ENCODE results near the gene RAP1GAP2.

Gene RAP1GAP2

DNA sequence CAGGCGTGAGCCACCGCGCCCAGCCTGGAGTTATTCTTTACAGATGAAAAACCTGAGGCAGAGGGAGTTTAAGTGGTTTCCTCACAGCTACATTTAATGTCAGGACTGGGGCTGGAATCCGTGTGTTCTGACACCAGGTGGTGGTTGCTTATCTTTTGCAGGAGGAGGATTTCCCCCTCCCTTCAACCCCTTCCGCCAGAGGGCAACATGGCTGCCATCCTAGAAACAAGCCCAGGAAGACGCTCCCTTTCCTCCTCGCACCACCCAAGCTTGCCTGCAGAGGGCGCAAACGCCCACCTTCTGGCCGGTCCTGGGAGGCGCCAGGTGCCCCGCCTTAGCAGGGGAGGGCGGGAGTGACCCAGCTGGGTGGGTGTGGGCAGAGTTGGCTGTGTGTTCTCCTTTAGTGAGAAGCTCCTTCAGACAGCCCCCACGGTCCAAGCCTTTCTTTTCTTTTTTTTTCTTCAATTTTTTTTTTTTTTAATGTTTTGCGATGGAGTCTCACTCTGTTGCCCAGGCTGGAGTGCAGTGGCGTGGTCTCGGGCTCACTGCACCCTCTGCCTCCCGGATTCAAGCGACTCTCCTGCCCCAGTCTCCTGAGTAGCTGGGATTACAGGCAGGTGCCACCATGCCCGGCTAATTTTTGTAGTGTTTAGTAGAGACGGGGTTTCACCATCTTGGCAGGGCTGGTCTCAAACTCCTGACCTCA, 9.9 kb upstream of the RAP1GAP2 start:
- DNase-seq = peak; percentile 91

DNA sequence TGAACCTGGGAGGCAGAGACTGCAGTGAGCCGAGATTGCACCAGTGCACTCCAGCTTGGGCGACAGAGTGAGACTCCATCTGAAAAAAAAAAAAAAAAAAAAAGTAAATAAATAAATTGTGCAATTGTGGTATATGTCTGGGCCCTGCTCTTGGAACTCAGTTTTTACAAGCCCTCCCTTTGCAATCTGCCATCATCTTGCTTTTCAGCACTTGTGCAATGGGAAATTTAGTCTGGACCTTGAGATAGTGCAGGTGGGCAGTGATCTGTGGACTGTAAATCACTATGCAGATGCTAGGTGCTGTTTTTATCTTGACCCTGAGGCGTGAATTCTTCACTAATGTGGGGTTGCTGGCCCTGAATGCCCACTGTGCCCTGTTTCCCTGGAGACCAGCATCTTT, 6.5 kb upstream of the RAP1GAP2 start:
- no peak for DNase-seq

DNA sequence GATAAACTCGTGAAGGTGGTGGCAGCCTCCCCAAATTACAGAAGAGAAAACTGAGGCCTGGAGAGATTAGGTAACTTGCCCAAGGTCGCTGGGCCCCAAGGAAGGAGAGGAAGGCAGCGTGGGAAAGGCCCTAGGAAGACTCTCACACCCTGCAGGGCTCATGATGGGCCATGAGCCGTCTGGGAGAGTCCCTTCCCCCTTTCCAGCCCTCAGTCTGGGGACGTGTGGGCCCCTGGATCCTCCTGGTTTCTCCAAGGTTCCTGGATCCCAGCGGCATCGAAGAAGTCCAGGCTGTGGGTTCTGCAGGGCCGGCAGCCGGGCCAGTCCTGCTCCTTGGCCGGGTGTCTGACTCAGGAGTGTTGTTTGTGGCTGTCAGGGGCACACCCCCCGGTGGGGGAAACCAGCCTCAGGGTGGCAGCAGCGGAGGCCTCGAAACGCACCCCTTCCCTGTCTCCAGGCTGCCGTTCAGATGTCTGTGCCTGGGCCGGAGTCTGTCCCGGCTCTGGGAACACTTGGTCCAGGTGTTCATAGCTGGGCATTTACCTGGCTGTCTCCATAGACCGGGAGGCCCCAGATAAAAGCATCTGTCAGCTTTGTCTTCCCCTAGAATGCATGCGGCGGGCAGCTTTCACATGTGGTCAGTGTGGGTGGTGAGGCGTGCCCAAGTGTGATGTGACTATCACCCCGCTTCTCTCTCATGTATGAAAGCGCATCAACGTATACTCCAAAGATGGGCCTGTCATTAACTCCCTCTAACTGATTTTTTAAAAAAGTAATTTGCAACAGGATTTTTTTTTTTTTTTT, 3.7 kb upstream of the RAP1GAP2 start:
- DNase-seq = peak; percentile 76

DNA sequence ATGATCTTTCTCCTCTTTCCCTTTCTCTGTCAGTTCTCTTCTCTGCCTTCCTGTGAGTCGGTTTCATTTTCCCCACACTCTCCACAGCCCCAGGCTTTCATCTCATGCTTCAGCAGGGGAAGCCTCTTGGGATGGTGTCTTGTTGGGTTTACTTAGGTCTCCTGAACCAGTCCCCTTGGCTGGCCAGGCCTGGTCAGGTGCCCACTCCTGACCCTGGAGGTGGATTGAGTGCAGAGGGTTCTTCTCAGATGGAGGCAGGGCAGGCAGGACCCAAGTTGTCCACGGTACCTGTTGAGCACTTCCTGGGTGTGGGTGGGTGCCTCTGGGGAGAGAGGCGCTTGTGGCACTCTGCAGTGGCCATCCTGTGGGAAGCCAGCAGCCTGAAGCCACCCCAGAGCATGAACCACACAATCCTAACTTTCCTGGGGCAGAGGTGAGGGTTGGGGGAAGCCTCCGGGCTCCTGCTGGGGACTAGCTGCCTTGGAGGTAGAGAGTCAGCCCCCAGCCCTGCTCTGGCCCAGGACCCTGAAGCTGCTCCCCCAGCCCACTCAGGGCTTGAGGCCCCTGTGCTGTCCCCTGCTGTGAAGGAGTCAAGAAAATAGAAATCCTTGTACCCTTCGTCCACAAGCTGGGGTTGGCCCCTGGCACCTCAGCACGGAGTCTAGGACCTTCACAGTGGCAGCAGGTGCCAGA, 2.0 kb upstream of the RAP1GAP2 start:
- DNase-seq = no peak

DNA sequence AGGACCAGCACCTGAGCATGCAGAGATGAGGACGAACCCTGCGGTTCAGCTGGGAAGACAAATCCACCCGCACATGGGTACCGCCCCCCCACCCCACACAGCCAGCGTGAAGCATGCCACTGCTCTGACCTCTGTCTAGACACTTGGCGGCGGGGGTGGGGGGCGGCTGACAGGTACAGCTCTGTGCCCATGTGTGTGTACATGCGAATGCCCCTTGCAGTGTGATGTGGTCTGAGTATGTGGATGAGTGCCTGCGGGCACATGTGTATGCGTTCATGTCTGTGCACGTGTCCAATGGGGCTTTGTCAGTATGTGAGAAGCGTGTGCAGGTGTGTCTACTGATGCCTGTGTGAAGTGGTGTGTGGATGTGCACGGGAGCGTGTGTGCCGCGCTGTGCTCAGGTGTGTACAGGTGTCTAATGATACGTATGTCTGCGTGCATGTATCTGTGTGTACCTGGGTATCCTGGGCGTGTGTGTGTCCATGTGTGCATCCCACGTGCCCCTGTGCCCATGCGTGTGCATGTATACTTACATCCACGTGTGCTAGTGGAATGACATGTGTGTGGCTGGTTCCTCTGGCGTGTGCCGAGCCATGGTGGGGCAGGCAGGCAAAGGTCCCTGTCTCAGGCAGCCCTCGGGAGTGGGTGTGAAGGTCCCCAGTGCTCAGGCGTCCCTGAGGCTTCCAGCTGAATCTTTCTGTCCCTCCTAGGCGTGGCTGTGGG, 636 bp upstream of the RAP1GAP2 start:
- DNase-seq = no peak

DNA sequence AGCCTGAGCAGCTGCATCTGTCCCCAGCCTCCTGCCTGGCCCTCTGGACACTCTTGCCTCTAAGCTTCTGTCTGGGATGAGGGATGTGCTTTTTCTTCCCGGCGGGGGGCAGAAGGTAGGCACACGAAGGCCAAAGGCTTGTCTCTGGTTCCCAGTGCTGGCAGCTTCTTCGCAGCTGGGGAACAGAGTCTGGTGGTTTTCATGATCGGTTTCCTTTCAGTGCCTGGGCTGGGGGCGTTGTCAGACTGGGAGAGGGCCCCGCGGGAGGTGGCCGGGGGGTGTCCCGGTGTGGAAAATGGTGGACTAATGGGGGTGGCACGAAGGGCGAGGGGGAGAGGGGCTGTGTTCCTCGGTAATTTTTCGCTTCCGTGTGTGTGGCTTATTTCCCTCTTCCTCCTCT, 988 bp downstream of the RAP1GAP2 start:
- no peak for DNase-seq

DNA sequence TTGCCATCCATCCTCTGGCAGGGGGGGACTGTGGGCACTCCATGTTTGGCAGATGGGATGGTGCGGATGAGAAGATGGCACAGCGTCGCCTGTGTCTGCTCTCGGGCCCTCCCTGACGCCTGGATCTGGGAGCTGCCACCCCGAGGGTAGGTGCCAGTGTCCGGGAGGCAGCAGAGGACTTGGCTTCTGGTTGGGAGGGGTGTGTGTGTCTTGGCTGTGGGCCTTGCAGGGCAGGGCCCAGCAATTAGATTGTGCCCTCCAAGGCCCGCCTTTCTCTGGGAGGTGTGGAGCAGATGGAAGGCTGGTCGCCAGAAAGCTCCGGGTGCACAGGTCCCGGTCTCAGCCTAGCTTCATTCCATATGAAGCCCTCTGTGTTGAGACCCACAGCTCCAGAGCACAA, 1.4 kb downstream of the RAP1GAP2 start:
- DNase-seq = no peak

DNA sequence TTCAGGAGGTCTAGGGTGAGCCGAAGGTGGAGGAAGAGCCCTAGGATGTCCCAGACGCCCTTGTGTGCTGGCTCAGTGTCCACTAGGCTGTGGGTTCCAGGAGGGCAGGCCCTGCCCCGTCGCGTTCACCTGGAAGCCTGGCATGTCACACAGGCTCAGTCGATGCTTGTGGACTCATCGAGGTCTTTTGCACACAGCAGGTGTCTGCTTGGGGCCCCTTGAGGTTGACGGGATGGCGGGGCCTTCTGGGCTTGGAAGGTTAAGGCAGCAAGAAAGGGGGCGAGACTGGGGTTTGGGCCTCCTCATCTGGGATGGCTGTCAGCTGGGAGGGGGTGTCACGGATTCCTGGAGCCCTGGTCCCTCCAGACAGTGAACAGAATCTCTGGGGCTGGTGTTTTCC, 1.9 kb downstream of the RAP1GAP2 start:
- no peak for DNase-seq

DNA sequence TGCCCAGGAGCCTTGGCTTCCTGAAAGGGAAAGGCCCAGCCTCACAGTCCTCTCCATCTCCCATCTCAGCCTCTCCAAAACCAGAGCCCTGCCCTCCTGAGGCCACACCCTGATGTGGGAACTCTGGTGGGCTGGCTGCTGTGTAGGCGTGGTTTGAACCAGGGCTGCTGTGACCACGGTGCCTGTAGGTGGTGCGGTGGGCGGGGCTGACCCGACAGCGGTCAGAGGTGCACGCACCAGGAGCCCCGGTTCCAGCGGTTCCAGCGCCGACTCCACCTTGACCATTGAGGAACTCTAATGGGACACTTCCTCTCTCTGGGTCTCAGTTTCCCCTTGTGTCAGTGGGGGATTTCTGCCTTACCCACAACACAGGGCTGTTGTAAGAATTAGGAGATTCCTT, 2.4 kb downstream of the RAP1GAP2 start:
- no peak for DNase-seq

DNA sequence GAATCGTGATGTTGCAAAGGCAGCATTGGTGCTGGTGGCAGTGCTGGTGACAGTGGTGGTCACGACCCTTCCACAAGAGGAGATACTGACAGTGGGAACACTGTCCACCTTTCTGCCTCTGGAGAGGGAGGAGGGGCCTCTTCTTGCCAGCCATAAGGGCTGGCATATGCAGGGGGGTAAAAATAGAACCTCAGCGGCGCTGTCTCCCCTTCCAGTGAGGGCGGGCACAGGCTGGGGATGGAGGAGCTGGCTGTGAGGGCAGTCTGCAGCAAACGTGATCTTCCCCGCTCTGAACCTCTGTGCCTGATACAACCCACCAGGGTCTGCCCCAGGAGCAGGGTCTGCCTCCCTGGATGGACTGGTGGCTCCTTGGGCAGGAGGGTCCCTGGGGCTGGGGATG, 3.4 kb downstream of the RAP1GAP2 start:
- no peak for DNase-seq

DNA sequence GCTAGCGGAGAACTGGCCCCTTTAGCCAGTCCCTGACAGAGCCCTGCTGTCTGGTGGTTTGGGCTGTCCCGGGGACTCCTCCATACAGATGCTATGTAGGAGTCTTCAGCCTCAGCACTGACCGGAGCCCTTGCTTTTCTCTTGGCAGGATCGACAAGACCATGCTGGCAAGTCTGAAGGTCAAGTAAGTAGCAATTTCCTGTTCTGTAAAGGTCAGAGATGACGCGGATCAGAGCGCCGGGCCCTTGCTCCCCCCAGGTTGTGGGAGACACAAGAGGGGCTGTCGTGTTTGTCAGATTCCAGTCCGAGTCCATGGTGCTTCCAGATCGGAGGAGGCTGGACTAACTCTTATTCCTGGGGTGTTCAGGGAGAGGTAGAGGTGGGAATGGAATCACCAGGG, 4.1 kb downstream of the RAP1GAP2 start:
- no peak for DNase-seq

DNA sequence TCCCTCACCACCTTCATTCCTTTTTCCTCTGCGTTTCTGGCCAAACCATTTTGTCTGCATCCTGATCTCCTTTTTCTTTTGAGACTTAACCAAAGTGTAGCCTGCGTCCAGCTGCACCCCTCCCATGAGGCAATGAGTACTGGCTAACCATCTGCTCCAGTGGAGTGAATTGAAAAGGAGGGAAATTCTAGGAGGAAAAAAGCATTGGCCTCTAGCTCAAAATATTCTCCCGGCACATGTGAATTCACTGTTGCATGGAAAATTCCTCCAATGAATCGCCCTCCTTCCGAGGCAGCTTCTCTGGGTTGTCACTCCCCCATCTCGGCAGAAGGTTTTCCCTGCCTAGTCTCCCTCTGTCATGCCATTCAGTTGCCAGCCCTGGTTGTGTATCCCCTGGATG, 5.6 kb downstream of the RAP1GAP2 start:
- DNase-seq = no peak

DNA sequence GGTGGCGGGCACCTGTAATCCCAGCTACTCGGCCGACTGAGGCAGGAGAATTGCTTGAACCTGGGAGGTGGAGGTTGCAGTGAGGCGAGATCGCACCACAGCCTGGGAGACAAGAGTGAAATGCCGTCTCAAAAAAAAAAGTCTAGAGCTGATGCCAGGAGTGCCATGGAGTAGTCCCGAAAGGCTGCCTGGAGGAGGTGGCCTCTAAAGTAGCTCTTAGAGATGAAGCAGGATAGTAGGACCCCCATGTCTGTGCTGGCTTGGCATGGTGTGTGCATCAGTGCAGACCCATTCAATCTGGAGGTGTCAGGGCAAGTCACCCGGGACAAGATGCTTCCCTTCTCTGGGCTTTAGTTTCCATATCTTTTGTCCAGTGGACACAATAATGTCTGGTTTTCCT, 6.3 kb downstream of the RAP1GAP2 start:
- no peak for DNase-seq

DNA sequence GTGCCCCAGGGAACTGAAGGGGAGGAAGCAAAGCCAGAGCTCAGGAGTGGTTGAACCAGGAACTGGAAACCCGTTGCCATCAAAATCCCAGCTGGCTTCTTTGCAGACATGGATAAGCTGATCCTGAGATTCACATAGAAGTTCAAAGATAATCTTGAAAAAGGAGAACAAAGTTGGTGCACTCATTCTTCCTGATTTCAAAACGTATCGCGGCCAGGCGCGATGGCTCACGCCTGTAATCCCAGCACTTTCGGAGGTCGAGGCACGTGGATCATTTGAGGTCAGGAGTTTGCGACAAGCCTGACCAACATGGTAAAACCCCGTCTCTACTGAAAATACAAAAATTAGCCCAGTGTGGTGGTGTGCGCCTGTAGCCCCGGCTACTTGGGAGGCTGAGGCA, 7.1 kb downstream of the RAP1GAP2 start:
- DNase-seq = no peak

DNA sequence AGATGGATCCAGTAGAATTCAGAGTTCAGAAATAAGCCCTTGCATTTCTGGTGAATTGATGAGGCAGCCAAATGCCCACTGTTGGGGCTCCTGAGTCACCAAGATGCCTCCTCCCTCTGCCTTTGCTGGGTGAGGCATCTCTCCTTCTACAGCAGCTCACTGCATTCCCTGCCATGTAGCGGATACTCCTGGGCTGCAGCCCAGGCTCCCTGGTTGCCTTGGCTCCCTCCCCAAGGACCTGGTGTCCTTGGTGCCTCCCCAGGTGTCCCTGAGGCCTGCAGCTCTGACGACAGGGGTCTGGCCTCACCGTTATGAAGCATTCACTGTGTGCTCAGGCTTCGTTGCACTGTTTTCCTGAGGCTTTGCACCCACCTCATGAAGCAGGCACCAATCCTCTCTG, 7.7 kb downstream of the RAP1GAP2 start:
- DNase-seq = no peak

DNA sequence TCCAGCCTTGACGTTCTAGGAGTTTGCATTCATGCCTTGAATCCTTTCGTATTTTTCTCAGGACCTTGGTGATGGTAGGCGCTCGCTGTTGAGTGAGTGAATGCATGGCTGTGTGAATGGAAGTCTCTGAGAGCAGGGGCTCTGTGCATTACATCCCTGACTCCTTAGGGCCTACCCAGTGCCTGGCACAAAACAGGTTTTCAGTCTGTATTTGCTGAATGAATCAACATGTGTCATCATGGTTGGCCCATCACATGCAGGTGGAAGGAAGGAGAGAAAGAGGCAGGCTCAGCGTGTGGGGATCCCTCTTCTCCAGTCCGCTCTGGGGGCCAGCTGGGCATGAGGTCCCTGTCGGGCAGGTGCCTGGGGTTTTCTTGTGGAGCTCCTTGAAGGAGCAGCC, 8.7 kb downstream of the RAP1GAP2 start:
- no peak for DNase-seq

DNA sequence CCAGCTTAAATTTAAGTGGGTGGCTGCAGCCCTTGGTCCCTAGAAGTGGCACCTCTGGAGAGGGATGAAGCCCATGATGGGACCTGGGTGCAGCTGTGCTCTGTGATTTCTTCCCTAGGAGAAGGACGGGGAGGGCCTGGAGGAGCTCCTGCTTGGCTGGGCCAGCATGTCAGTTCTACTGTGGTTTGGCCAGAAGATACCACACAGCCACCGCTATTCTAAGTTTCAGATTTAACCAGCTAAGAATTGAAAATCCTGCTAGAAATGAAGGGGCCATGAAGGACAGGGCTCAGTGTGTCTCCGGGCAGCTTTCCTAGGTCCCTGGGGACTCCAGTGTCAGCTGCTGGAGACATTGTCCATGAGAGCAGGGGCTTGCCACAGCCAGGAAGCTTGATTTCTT, 9.7 kb downstream of the RAP1GAP2 start:
- DNase-seq = no peak

DNA sequence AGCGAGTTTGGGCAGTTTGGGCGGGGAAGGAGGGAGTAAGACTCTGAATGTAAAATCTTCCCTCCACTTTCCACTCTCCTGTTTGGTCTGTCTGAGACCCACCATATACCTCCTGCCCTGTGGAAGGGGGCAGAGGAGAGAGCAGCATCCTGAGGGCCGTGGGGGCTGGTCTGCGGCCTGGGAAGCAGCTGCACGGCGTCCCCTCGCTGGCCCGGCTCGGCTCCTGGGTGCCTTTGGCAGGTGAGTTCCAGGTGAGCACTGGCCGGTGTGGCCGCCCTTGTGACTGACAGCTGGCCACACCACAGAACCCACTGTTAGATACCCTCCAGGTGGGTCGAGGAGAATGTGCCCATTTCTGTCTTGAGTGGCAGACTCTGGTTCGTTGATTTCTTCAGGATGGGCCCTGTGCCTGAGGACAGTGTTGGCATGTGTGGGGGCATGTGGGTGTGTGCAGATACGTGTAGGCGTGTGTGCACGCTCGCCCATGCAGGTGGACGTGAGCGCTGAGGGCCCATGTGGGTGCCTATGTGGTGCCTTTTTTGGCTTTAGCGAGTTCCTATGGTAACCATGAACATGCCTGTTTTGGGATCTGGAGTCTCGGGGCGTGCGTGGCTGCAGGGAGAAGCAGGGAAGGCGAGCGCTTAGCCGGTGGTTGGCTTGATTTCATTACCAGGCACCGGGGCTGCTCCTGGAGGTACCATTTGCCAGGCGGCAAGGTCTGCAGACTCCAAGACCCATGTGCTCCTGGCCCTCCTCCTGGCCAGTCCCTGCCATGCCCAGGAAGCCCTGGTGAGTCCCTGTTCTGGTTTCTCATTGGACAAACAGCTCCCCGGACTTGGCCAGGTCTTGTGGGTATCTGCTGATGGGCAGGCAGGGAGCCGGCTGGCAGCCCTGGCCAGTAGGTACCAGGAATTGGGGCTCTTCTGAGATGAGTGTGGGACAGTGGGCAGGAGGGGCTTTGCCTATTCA, 12.4 kb downstream of the RAP1GAP2 start:
- DNase-seq = no peak

DNA sequence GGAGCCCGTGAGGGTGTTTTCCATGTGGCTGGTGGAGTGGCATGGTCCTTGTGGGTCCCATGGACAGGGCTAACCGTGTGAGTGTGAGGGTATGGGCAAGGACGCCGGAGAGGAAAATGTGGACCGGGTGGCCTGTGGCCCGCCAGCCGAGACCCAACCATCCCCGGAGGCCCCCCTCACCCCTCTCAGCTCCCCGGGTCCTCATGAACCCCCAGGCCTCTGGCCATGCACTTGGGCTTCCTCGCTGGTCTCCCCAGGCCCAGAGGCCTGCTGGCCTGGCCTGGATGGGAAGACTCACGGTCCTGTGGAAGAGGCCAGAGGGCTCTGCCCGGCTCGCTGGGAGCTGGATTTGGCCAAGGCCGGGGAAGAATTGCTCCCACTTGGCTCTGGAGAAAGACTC, 13.1 kb downstream of the RAP1GAP2 start:
- DNase-seq = no peak

DNA sequence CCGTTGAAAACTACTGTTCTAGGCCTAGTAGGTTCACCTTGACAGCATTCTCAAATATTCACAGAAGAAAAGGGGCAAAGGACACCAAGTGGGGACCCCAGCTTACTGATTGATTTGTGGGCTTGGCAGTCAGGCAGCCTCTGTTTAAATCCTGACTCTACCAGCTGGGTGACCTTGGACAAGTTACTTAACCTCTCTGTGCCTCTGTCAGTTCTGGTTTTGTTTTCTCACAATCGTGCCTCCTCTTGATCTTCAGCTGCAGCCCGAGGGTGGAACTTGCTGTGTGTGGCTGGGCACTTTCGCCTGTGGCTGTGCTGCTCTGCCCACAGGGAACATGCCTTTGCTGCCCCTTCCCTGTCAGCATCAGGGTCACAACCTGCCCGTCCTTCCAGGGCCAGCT, 17.8 kb downstream of the RAP1GAP2 start:
- no peak for DNase-seq

DNA sequence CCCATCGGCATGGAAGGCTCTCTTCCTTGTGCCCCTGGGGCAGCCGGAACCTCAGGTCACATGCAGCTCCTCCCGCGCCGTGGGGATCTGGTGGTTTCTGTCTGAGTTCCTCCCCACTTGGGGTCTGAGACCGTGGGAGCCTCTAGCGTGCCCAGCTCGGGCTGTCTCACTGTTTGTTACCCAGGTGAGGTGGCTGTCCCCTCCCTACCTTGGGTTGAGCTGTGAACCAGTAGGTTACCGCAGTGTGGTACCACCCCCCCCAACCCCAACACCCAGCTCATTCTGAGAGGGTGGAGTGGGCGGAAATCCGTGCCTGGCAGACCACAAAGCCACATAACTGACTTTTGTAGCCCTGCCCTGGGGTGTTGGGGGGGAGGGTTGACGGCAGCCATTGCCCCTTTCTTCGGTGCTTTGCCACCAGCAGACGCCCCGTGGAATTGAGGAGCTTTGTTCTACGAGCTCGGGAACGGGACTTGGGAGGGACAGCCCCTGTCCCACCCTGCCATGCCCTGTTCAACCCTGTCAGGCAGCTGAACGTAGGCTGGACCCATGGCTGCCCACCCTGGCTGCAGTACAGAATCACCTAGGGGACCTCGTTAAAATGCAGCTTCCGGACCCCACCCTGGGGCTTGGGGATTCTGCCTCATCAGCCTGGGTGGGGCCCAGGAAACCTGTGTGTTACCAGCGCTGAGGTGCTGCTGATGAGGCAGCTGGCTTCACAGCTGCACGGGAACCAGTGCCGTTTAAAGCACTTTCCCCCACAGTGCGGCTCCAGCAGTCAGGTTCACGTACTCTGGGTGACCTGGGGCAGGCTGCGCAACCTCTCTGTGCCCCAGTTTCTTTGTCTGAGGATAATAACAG, 18.5 kb downstream of the RAP1GAP2 start:
- DNase-seq = peak; percentile 85

All from stimulated activated CD4-positive, alpha-beta T cell treated with anti-CD3 and anti-CD28 coated beads, Interleukin-1b, Interleukin-23, amount 100 ng/mL, for 48 hours (primary cell).